Left lobe of liver (tissue), 2 donors: ENCODE measurements around the gene CCNY. TPM values are rescaled to one million over a fixed set of nuclear protein-coding genes. Genes with fewer than 3 reads are reported as not detected.
"Not testable (repeated sequence)": the region's sequence is repeated elsewhere in the genome, so short reads cannot be mapped to it uniquely, and the experiment has no call there.

Source experiments
- ATAC-seq: fragments of 200-7000 bp; cut with Tn5 transposase; one replicate; pipeline ENCODE4 v1.9.1; 2020; ENCODE audit warnings: mild to moderate bottlenecking, moderate library complexity
- DNase-seq: peaks from one replicate; pipeline ENCODE4 v3.0.0-alpha.2; 2020; ENCODE audit warnings: low spot score
- total RNA-seq: library from RNA; stranded (reverse); gene quantifications from one replicate; pipeline ENCODE4 v1.2.1, GENCODE V29; 2021
- donor health status: DM: no; HTN: no; CAD: no; lungs with moderate emphysema.
- donor health status: DM: no; HTN: yes; CAD: no.

Gene CCNY
- total RNA-seq, 1 donor from 2014 or later: 48.4 TPM

GRCh38 chr10:35400595-35401268 is 64.4 kb downstream of the CCNY start:
- DNase-seq: no peak
- ATAC-seq: no peak

- ATAC-seq, DNase-seq: not testable (repeated sequence)
Observed at GRCh38 chr10:35403491-35403890, 67.2 kb downstream of the CCNY start.

- not testable (repeated sequence) for ATAC-seq, DNase-seq
Observed at GRCh38 chr10:35404077-35404476, 67.8 kb downstream of the CCNY start.

- not testable (repeated sequence) for ATAC-seq, DNase-seq
Observed at GRCh38 chr10:35406003-35406630, 69.8 kb downstream of the CCNY start.

GRCh38 chr10:35407696-35408095 is 71.4 kb downstream of the CCNY start:
- not testable (repeated sequence) for DNase-seq, ATAC-seq

- peak; percentile 34 for ATAC-seq
- DNase-seq: no peak
Observed at GRCh38 chr10:35409094-35409582, 72.8 kb downstream of the CCNY start.

- DNase-seq (no peak), ATAC-seq (peak; percentile 94)
Observed at GRCh38 chr10:35409808-35410207, 73.5 kb downstream of the CCNY start.

GRCh38 chr10:35412003-35412723 is 75.9 kb downstream of the CCNY start:
- ATAC-seq (no peak), DNase-seq (no peak)

- no peak for ATAC-seq
- DNase-seq: no peak
Observed at GRCh38 chr10:35412900-35413491, 76.7 kb downstream of the CCNY start.

GRCh38 chr10:35413985-35414861 is 77.9 kb downstream of the CCNY start:
- DNase-seq: no peak

GRCh38 chr10:35415505-35415904 is 79.2 kb downstream of the CCNY start:
- ATAC-seq (no peak), DNase-seq (no peak)

More at GRCh38 chr10:35413985-35414861, 77.9 kb downstream of the CCNY start:
- no peak for ATAC-seq

- DNase-seq: no peak
- no peak for ATAC-seq
Observed at GRCh38 chr10:35416619-35417312, 80.5 kb downstream of the CCNY start.

GRCh38 chr10:35417313-35417625 is 81.0 kb downstream of the CCNY start:
- ATAC-seq: no peak
- no peak for DNase-seq

GRCh38 chr10:35417795-35418194 is 81.5 kb downstream of the CCNY start:
- DNase-seq (no peak), ATAC-seq (no peak)

GRCh38 chr10:35418580-35418979 is 82.3 kb downstream of the CCNY start:
- DNase-seq, ATAC-seq: not testable (repeated sequence)

GRCh38 chr10:35420044-35420443 is 83.7 kb downstream of the CCNY start:
- no peak for ATAC-seq
- no peak for DNase-seq

GRCh38 chr10:35420827-35421552 is 84.7 kb downstream of the CCNY start:
- DNase-seq (no peak), ATAC-seq (no peak)

- ATAC-seq (no peak), DNase-seq (no peak)
Observed at GRCh38 chr10:35421553-35422178, 85.4 kb downstream of the CCNY start.

GRCh38 chr10:35422228-35422627 is 85.9 kb downstream of the CCNY start:
- ATAC-seq: peak; percentile 50
- no peak for DNase-seq
